GM21723 (cell line): ENCODE measurements around the gene DDX54.
A peak's percentile ranks its signal among the peaks of the same experiment; 100 is the strongest.

Experiments used
- ATAC-seq: cut with Tn5 transposase; IDR thresholded peaks from one replicate; pipeline ENCODE4 v1.9.1; 2021; ENCODE audit warnings: mild to moderate bottlenecking, moderate library complexity; ENCODE audit not compliant: unreplicated experiment

DDX54 gene

DNA sequence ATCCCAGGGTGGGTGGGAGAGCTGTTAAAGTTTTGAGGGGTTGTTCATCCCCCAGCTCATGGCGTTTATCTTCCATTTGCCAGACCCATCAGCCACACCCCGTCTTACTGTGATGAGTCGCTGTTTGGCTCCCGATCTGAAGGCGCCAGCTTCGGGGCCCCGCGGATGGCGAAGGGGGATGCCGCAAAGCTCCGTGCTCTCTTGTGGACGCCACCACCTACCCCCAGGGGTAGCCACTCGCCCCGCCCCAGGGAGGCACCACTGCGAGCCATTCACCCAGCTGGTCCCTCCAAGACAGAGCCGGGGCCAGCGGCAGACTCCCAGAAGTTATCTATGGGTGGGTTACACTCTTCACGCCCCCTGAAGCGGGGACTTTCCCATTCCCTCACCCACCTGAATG, 5.9 kb upstream of the DDX54 start:
- ATAC-seq, result no peak

DNA sequence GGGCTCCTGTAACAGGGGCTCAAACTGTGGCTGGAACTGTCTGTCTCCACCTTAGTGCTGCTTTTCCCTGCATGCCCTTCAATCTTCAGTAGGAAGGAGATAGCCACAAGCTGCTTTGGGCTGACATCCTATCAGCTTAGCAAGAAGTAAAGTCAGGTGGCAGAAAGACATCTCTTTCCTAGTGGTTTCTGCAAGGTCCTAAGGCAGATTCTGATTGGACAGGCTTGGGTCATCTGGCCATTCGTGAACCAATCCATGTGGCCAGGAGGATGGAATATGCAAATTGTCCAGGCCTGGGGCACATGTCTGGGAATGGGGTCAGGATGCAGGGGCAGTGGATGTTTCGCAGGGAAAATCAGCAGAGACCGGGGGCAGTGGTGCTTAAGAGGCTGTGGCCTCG, 5.5 kb upstream of the DDX54 start:
- no peak for ATAC-seq

DNA sequence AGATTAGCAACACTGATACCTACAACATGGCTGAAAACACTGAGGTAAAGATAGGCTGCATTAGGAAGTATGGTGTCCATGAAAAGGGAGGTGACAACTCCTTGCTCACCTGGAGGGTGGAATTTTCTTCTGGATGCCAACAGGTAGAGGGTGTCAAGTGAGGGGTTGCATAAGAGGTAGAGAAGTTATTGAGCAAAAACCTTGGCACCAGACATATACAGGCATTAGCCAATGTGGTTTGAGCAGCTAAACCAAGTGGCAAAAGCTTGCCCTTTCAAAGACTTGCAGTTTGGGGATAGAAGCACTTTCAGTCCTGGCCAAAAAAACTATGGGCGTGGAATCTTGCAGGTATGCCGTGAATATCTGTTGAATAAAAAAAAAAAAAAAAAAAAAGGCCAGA, 4.1 kb upstream of the DDX54 start:
- no peak for ATAC-seq

GRCh38 chr12:113186666-113187325, 1.5 kb upstream of the DDX54 start:
- ATAC-seq, result no peak

GRCh38 chr12:113186033-113186365, 721 bp upstream of the DDX54 start:
- ATAC-seq, result no peak

DNA sequence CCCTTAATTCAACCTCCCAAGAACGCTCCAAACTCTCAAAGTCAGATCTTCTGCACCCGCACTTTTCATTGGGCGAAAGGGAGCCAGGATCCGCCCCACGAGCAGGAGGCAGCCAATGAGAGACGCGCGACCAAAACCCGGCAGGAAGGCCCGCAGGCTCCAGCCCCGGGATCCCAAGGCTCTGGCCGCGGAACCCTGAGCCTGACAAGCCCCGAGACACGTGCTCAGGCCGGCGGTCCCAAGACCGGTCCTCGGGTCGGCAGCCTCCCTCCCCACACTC, 438 bp downstream of the DDX54 start:
- ATAC-seq, result peak; percentile 83

DNA sequence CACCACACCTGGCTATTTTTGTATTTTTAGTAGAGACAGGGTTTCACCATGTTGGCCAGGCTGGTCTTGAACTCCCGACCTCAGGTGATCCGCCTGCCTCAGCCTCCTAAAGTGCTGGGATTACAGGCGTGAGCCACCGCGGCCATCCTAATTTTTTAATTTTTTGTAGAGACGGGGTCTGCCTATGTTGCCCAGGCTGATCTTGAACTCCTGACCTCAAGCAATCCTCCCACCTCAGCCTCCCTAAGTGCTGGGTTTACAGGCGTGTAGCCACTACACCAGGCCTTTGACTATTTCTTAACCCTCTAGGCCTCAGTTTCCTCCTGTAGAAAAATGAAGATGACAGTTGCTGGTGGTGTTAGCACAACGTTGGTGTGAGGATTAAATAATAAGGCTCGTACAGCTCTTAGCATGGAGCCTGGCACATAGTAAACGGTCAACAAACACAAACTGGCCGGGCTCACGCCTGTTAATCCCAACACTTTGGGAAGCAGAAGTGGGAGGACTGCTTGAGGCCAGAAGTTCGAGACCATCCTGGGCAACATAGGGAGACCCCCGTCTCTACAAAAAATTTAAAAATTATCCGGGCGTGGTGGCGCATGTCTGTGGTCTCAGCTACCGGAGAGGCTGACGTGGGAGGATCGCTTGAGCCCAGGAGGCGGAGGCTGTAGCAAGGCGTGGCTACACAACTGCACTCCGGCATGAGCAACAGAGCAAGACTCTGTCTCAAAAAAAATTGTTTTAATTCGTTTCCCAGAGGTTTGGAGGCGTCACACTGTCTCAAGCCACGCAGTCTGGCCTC, 979 bp downstream of the DDX54 start:
- peak; percentile 52 for ATAC-seq

- ATAC-seq, result no peak
Measured at GRCh38 chr12:113183030-113183589, 2.2 kb downstream of the DDX54 start.

GRCh38 chr12:113181975-113182374, 3.3 kb downstream of the DDX54 start:
- no peak for ATAC-seq

GRCh38 chr12:113180333-113180732, 4.9 kb downstream of the DDX54 start:
- ATAC-seq, result no peak

- ATAC-seq, result no peak
Measured at GRCh38 chr12:113179023-113179422, 6.3 kb downstream of the DDX54 start.

DNA sequence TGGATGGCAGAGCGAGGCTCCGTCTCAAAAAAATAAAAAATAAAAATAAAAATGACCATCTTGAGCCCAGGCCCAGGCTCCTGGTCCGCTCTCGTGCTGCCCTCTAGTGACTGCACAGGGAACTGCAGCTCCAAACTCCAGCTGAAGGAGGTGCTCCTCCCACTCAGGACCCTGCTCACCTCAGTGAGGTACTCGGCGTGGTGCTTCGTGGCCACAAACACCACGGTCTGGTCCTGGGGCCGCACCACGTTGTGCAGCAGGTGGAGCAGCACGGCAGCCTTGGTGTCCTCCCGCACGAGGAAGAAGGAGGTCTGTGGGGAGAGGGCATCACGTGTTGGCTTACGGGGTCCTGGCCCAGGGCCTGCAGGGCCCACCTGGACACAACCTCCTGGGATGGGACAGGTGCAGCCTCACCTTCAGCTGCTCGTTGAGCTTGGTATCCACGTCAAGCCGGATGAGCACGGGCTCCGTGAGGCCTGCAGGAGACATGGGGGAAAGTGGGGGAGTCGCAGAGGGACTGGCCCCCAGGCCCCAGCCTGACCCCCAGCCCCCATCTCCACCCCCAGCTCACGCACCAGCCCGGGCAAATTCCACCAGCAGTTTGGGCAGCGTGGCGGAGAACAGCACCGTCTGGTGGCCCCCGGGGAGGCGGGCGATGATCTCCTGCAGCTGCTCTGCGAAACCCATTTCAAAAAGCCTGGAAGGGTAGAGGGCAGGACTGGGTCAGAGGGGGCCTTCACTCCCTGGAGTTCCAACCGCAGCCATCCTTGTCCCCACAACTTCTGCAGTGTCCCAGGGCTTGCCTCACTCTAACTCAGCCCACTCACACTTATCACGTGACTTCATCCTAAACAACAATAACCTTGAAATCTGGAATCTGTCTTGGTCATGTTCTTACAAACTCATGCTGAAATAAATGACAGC, 10.6 kb downstream of the DDX54 start:
- ATAC-seq, result no peak

DNA sequence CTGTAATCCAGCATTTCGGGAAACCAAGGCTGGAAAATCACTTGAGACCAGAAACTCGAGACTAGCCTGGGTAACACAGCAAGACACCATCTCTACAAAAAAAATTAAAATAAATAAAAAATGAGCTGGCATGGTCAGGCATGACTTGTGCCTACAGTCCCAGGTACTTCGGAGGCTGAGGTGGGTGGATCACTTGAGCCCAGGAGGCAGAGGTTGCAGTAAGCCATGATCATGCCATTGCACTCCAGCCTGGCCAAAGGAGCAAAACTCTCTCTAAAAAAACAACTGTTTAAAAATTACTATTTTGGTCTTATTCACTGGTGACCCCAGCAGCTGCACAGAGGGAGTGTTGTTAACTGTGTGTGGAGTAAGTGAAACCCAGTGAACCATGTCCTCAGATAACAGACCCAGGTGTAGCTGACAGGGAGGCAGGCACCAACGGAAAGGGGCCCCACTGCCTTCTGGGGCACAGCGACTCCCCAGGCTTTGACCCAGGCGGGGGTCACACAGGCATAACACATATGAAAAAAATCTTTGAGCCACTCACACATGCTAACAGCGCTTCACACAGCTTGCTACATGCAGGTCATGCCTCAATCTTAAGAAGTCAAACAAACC, 12.1 kb downstream of the DDX54 start:
- ATAC-seq, result peak; percentile 69

DNA sequence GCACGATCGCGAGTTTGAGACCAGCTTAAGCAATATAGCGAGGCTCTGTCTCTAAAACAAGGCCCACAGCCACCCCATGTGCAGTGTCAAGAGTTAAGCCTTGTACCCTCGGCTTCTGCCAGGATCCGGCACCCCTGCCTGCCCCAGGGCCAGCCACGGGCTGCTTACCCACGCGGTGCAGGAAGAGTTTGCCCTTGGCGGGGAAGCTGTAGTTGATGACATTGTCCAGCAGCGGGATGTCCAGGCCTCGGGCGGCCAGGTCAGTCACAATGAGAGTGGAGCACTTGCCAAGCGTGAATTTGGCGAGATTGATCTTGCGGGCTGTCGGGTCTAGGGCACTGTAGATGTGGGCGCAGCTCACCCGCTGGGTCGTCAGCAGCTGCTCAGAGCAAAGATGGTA, 13.1 kb downstream of the DDX54 start:
- ATAC-seq, result no peak

GRCh38 chr12:113171543-113171942, 13.7 kb downstream of the DDX54 start:
- no peak for ATAC-seq

DNA sequence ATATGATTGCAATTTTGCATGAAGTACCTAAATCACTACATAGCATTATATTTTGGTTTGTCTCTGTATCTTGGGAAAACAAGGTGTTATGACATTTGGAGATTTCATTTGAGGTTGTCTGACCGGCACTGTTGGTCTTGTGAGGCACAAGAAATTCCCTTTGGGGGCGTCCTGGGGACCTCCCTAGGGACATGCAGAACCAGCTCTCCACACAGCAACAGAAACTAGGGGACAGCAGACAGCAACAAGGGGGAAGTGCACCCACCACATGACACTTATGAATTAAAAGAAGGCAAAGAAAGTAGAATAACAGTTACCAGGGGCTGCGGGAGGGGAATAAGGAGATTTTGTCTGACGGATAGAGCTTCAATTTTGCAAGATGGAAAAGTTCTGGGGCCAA, 14.4 kb downstream of the DDX54 start:
- ATAC-seq, result no peak

- ATAC-seq, result no peak
Measured at GRCh38 chr12:113170457-113170856, 14.8 kb downstream of the DDX54 start.

DNA sequence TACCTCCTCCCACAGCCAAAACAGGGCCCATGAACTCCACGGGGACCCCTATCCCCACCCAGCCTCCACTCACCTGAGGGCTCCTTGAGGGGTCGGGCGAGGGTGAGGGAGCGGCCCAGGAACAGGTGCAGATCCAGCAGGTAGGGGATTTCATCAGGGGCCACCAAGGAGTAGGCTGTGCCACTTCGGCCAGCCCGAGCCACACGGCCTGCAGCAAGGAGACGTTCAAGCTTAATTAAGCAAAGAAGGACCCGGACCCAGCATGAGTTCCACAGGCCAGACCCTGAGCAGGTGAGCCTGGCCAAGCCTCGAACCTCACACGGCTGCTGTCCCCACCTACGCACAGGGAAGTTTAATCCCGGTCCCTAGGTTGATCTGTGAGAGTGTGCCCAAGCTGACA, 15.6 kb downstream of the DDX54 start:
- ATAC-seq, result no peak

DNA sequence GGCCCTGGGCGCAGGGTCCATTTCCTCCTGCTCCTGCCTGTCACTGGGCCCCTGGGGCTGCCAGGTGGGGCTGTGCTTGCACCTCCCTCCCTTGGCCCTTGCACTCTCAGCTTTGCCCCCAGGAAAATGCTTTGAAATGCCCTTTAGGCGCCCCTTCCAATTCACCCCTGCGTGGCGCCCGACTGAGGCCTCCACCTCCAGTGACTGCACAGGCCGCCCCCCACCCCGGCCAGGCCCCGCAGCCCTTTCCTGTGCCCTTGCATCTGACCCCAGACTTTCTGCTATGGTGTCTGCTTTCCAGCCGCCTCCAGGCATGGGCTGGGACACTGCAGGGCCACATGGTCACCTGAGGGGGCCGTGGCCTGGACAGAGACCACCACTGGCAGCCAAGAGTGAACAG, 17.4 kb downstream of the DDX54 start:
- no peak for ATAC-seq

DNA sequence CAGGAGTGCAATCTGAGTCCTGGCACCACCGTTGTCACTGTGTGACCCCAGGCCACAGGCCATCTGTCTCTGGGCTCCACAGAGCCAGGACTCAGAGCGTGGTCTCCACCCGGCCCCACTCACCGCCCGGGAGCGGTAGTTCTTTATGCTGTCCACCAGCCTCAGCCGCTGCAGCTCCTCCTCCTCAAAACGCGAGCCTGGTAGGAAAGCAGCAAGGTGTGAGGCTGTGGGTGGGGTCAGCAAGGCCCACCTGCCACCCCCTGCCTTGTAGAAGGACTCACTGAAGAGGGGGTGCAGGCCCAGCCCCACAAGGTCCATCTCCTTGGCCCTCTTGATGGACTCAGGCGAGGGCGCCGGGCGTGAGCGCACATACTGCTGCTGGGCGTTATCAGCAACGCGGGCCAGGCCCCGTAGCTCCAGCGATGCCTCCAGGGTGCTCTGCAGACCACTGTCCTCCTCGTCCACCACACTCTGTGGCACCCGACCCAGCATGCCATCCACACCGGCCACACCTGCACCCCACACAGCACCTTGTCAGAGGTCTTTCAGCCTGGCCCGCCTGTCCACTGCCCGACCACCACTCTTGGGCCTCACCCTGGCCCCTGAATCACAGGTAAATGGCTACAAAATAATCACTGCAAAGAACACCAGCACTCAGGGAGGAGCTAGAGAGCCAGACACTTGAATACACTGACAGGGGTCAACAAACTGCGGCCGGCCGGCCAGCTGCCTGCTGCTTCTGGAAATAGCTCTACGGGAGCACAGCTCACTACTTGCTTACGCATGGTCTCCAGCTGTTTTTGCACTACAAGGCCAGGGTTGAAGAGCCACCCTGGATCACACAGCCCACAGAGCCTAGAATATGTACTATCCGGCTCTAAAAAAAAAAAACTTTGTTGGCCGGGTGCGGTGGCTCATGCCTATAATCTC, 19.5 kb downstream of the DDX54 start:
- ATAC-seq, result no peak
